Stimulated activated CD8-positive, alpha-beta memory T cell treated with anti-CD3 and anti-CD28 coated beads, Interleukin-15, amount 100 ng/mL, for 24 hours (primary cell): Measurements from ENCODE around the gene ZNF627.
A peak's percentile ranks its signal among the peaks of the same experiment; 100 is the strongest.
"Not testable (repeated sequence)": the region's sequence is repeated elsewhere in the genome, so short reads cannot be mapped to it uniquely, and the experiment has no call there.

Source experiments
- DNase-seq: peaks from one replicate; pipeline ENCODE4 v3.0.0-alpha.2; 2020; ENCODE audit warnings: low read depth

Gene ZNF627

GRCh38 chr19:11626252-11626651 lies 29.0 kb downstream of the ZNF627 start:
- no peak for DNase-seq

GRCh38 chr19:11633223-11633622 lies 35.9 kb downstream of the ZNF627 start:
- no peak for DNase-seq

GRCh38 chr19:11634018-11634662 lies 36.9 kb downstream of the ZNF627 start:
- not testable (repeated sequence) for DNase-seq

GRCh38 chr19:11639245-11639601 lies 41.9 kb downstream of the ZNF627 start:
- no peak for DNase-seq

- DNase-seq, result peak; percentile 77
Measured at GRCh38 chr19:11639602-11640471, 42.6 kb downstream of the ZNF627 start.

GRCh38 chr19:11641244-11641643 lies 44.0 kb downstream of the ZNF627 start:
- DNase-seq, result no peak

GRCh38 chr19:11642902-11643301 lies 45.6 kb downstream of the ZNF627 start:
- no peak for DNase-seq

GRCh38 chr19:11649941-11650340 lies 52.7 kb downstream of the ZNF627 start:
- DNase-seq, result no peak

GRCh38 chr19:11651062-11651461 lies 53.8 kb downstream of the ZNF627 start:
- DNase-seq, result no peak

- no peak for DNase-seq
Measured at GRCh38 chr19:11652056-11652455, 54.8 kb downstream of the ZNF627 start.

- DNase-seq, result no peak
Measured at GRCh38 chr19:11652492-11652891, 55.2 kb downstream of the ZNF627 start.

- no peak for DNase-seq
Measured at GRCh38 chr19:11656535-11656934, 59.3 kb downstream of the ZNF627 start.

- no peak for DNase-seq
Measured at GRCh38 chr19:11657307-11657706, 60.0 kb downstream of the ZNF627 start.

- DNase-seq, result no peak
Measured at GRCh38 chr19:11658970-11659369, 61.7 kb downstream of the ZNF627 start.

- no peak for DNase-seq
Measured at GRCh38 chr19:11659612-11660011, 62.3 kb downstream of the ZNF627 start.

GRCh38 chr19:11662278-11662677 lies 65.0 kb downstream of the ZNF627 start:
- DNase-seq, result no peak

- DNase-seq, result no peak
Measured at GRCh38 chr19:11663181-11663591, 65.9 kb downstream of the ZNF627 start.
